Adrenal gland (tissue), 5 donors: ENCODE results near the gene CCDC9B.

Source experiments
- CTCF ChIP-seq, 6 experiments: fragments of 450-650 bp in 4 of 6; fragments of 200-600 bp in 2 of 6; sonication (generic) in 1 of 6; IDR thresholded peaks; 1 replicate in 5 of 6; 2 replicates in 1 of 6; pipeline versions ENCODE4 v1.5.1 to v1.8.0; 2016 to 2021; ENCODE audit warnings: antibody characterized with exemption in 6 of 6, mild to moderate bottlenecking in 2 of 6, moderate library complexity in 1 of 6
- POLR2A ChIP-seq, 2 donors: fragments of 450-650 bp; IDR thresholded peaks; one replicate each; pipeline ENCODE4 v1.6.1; 2017; ENCODE audit warnings: antibody characterized with exemption in 2 of 2, mild to moderate bottlenecking in 2 of 2, moderate library complexity in 1 of 2
- donor health status: DM: no; HTN: no; CAD: no.

GRCh38 chr15:40320931-40321371, 19.8 kb downstream of the CCDC9B start:
- TF ChIP-seq POLR2A (IDR thresholded peaks at IDR 0.05) (no peak), CTCF (IDR thresholded peaks at IDR 0.05) (peak; percentile 83 to 94 (median 86))
